ENCODE data around the gene SPDYC. TPM values are rescaled to one million over a fixed set of nuclear protein-coding genes. Genes with fewer than 3 reads are reported as not detected.

SPDYC gene
- total and polyA plus RNA-seq, 9 of the 15 experiments (the other 6 are each of a cell fraction or from before 2014, with no cell fraction given) = 4.4 to 18.8 (median 9.2) TPM

GRCh38 chr11:65121865-65122696, 48.0 kb upstream of the SPDYC start, which contains the start of the genes FAU and MRPL49 (continued):
- no peak for TF ChIP-seq ZNF217 (CRISPR knock-in tag; IDR thresholded peaks at IDR 0.05)
- TF ChIP-seq MCM3 (IDR thresholded peaks at IDR 0.05) = no peak
- no peak for TF ChIP-seq ZNF444 (CRISPR knock-in tag; IDR thresholded peaks at IDR 0.05)
- TF ChIP-seq FOXA1 (IDR thresholded peaks at IDR 0.05; ENCODE audit: borderline replicate concordance) = no peak
- no peak for TF ChIP-seq ZNF778 (CRISPR knock-in tag; IDR thresholded peaks at IDR 0.05)
- 0 out of 2 replicates have a peak, but pooled peaks have one; percentile 2 for TF ChIP-seq LCOR (CRISPR knock-in tag; IDR thresholded peaks at IDR 0.05)
- no peak; the same call in 1 of the 2 replicates for TF ChIP-seq USF1 (CRISPR knock-in tag; IDR thresholded peaks at IDR 0.05)
- TF ChIP-seq TCF3 (CRISPR knock-in tag; IDR thresholded peaks at IDR 0.05) = no peak; the same call in none of the 2 replicates
- TF ChIP-seq NR0B1 (IDR thresholded peaks at IDR 0.05; ENCODE audit: partially characterized antibody) = no peak
- no peak for TF ChIP-seq CREBBP (IDR thresholded peaks at IDR 0.05; ENCODE audit: low read depth, low read length)
- peak; percentile 81; the same call in 1 of the 2 replicates for TF ChIP-seq THAP12 (CRISPR knock-in tag; IDR thresholded peaks at IDR 0.05)
- peak; percentile 76 for TF ChIP-seq SMAD1 (IDR thresholded peaks at IDR 0.05; ENCODE audit: low read depth, low read length, partially characterized antibody)
- TF ChIP-seq NKRF (IDR thresholded peaks at IDR 0.05; ENCODE audit: borderline replicate concordance) = no peak; the same call in 1 of the 2 replicates
- no peak for TF ChIP-seq POLR3A (IDR thresholded peaks at IDR 0.05; ENCODE audit: borderline replicate concordance, extremely low read depth, insufficient read depth, insufficient read length)
- TF ChIP-seq ATF4 (CRISPR knock-in tag; IDR thresholded peaks at IDR 0.05) = no peak
- TF ChIP-seq RNF2 (IDR thresholded peaks at IDR 0.05) = peak; percentile 12; the same call in 1 of the 2 replicates
- no peak for TF ChIP-seq PURB (CRISPR knock-in tag; IDR thresholded peaks at IDR 0.05; ENCODE audit: low read depth)
- TF ChIP-seq SOX6 (IDR thresholded peaks at IDR 0.05) = peak; percentile 12; the same call in 1 of the 2 replicates
- TF ChIP-seq ZNF23 (CRISPR knock-in tag; IDR thresholded peaks at IDR 0.05) = no peak
- no peak for TF ChIP-seq TCF15 (CRISPR knock-in tag; IDR thresholded peaks at IDR 0.05)
- no peak for TF ChIP-seq IRF2 (CRISPR knock-in tag; IDR thresholded peaks at IDR 0.05)
